ENCODE results near the gene C6orf58.
A peak's percentile ranks its signal among the peaks of the same experiment; 100 is the strongest.

C6orf58 gene

GRCh38 chr6:127576874-127577273 lies at the start of gene C6orf58:
TSS of gene C6orf58 (plus strand) at chr6:127577174. CDS start at chr6:127577186, 12 bp downstream.
- no peak for DNase-seq

GRCh38 chr6:127533011-127533410 lies 44.0 kb upstream of the C6orf58 start:
- no peak for DNase-seq

DNA sequence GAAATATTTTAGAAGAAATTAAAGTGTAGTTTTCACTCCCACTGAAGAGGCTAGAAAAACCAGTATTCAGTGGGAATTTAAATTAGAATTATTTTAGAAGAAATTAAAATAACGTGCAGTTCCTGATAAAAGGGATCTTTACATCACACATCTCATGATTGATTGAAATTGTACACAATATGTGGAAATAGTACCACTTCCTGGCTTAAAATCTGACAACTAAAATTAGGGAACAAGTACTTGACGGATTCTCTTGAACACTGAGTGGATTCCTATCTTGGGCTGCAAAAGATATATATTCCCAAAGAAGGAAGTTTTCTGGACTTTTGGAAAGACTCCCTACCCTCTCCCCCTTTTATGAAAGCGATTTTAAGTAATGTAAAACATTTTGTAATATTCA lies 43.2 kb upstream of the C6orf58 start:
- DNase-seq = no peak

DNA sequence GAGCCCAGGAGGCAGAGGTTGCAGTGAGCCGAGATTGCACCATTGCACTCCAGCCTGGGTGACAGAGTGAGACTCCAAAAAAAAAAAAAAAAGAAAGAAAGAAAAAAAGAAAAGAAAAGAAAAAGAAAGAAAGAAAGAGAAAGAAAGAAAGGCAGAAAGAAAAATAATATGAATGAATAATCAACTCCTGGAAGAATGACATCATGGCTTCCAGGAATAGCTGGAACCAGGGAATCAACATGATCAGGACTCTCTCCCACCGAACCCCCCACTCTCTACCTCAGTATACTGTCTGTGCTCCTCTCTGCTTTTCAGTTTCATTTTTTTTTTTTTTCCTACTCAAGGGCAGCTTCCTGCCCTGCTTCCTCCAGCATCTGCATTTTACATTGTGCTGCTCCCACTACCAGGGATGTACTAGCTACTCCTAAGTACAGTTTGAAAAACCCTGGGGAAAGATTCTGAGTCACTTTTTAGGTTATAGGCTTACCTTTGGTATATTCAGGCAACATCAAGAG lies 38.2 kb upstream of the C6orf58 start:
- no peak for DNase-seq

DNA sequence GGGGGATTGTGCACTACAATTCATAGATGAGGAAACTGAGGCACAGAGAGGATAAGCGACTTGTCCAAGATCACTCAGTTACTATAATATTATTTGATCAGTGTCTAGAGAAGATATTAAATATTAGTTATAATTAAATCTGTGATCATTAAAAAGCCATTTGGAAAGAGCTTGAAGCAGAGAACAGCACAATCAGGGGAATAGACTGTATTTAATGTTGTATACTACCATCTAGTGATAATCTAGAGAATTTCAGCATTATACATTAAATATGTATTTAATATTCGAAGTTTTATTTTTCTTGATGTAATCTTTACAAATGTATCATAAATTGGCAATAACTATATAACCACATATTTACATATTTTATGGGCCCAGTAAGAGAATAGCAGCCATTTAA lies 37.7 kb upstream of the C6orf58 start:
- DNase-seq = no peak

DNA sequence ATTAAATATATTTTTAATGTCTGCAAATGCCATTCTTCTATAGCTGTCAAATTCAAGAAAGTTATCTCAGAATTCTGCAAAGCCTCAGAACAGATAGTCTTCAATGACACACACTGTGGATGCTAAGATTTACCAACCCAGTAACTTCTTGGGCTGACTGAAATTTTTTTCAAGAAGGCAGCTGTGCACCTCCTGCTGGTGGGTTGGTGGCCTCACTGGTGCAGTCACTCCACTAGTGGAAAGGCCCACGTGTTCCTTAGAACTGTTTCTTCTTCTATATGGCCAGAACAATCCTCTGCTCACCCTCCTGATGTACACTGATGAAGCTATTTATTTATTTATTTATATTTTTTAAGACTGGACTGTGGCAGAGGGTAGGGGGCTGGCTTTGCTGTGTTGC lies 29.8 kb upstream of the C6orf58 start:
- DNase-seq = peak; percentile 30

DNA sequence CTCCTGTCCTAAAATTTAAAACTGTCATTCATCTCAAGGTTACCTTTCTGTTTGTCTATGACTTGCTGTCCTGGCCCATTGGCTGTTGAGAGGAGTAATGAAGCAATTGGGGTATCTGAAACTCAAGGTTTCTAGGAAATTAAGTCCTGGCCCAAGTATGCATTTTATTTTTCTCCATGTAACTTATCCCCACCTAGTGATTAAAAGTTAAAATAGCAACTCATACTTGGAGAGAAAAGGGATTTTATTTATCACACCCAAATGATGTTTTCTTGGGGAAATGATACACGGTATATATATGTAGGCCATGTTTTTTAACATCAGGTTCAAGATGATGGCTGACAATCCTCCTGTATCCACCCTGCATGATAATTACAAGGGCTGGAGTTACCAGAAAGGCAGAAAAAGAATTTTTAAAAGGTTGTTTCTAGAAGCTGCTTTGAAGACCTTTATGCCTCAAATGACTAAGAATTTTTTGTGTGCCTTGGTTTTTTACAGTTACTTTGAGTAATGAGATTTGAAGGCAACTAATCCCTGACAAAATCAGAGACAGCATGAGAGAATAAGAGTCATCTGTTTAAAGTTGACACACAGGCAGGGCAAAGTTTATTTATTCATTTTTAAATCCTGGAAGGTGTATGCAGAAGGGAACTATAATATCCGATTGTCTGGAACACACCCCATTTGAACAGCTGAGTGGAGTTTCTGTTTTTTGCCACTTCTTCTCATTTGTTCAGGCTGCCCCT lies 28.9 kb upstream of the C6orf58 start:
- no peak for DNase-seq

DNA sequence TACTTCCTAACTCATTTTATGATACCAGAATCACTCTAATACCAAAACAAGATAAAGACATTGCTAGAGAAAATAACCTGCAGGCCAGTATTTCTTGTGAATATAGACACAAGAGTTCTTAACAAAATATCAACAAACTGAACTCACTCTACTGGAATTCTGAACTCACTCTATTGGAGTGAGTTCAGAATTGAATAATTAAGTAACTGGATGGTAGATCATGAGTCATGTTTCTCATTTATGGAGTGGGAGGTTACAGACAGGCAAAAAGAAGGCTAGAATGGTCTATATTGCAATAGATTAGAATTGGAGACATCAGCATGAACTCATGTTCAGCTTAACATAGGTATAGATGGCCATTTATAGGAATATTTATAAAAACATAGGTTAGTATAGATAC lies 26.6 kb upstream of the C6orf58 start:
- DNase-seq = no peak

GRCh38 chr6:127554435-127555006 lies 22.5 kb upstream of the C6orf58 start:
- no peak for DNase-seq

DNA sequence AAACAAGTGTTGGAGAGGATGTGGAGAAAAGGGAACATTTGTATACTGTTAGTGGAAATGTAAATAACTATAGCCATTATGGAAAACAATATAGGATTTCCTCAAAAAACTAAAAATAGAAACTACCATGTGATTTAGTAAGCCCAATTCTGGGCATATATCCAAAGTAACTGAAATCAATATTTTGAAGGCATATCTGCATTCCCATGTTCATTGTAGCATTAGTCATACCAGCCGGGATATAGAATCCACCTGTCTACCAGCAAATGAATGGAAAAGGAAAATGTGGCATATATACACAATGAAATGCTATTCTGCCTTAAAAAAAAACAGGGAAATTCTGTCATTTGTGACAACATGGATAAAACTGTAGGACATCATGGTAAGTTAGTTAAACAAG lies 15.3 kb upstream of the C6orf58 start:
- no peak for DNase-seq

- DNase-seq = no peak
Observed at GRCh38 chr6:127564761-127565160, 12.2 kb upstream of the C6orf58 start.

GRCh38 chr6:127566119-127566518 lies 10.9 kb upstream of the C6orf58 start:
- no peak for DNase-seq

DNA sequence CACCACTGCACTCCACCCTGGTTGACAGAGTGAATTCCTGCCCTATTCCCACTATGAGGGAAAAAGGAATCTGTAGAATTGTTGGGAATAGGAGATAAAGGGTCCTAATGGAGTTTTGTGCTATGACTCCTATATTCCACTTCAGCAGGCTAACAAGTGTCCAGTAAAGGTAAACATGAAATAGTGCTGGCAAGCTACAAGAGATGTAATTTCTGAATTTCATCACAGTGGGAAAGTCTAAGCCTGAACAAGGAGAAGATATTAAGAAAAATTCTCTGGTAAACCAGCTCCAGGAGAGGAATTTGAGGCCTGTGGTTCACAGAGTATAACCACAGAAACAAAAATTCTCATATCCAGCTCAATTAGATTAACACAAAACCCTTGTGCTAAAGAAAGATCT lies 10.3 kb upstream of the C6orf58 start:
- DNase-seq = no peak

- DNase-seq = no peak
Observed at GRCh38 chr6:127567476-127567875, 9.5 kb upstream of the C6orf58 start.

- DNase-seq = no peak
Observed at GRCh38 chr6:127570739-127571389, 6.1 kb upstream of the C6orf58 start.

GRCh38 chr6:127578900-127579299 lies 1.9 kb downstream of the C6orf58 start:
- no peak for DNase-seq

GRCh38 chr6:127581576-127581975 lies 4.6 kb downstream of the C6orf58 start:
- no peak for DNase-seq

- DNase-seq = no peak
Observed at GRCh38 chr6:127582777-127583462, 5.9 kb downstream of the C6orf58 start.

DNA sequence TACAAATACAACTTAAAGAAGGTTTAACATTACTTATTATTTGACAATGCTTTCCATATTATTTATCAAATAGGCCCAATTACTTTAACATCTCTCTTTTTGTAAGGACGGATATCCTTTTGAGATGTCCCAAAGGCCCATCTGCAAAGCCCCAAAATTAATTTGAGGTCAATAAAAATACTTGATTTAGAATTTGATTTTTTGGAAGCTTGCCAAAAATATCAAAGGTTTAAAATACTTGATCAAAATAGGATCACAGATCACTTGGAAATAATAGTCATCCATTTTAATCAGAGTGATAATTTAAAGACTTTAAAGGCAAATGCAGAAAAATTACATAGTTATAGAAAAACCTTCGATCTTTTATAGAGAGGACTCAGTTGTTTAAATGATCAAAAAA lies 8.1 kb downstream of the C6orf58 start:
- DNase-seq = no peak

GRCh38 chr6:127586372-127586771 lies 9.4 kb downstream of the C6orf58 start:
- DNase-seq = no peak

- no peak for DNase-seq
Observed at GRCh38 chr6:127587875-127588274, 10.9 kb downstream of the C6orf58 start.

GRCh38 chr6:127589135-127589534 lies 12.2 kb downstream of the C6orf58 start:
- no peak for DNase-seq

GRCh38 chr6:127590344-127590743 lies 13.4 kb downstream of the C6orf58 start:
- no peak for DNase-seq

DNA sequence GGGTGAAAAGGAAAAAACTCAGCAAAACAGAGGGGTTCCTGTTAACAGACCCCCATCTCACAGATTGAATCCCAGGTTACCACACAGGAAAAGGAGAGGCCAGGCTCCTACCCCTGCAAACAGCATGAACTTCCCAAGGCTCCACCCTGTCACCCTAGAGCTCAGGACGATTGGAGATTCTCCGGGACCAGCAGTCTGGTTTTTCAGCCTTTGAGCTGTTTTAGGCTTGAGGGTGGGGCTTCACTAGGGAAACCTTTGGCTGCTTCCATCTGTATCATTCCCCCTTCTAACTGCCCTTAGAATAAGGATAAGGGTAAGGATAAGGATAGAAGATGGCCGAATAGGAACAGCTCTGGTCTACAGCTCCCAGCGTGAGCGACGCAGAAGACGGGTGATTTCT lies 16.0 kb downstream of the C6orf58 start:
- no peak for DNase-seq

Measured in stimulated activated CD8-positive, alpha-beta memory T cell treated with anti-CD3 and anti-CD28 coated beads, Interleukin-4, amount 100 ng/mL, for 48 hours (primary cell).